OCI-M2 (cell line): ENCODE measurements around the gene LMNA.
"Not testable (repeated sequence)": the region's sequence is repeated elsewhere in the genome, so short reads cannot be mapped to it uniquely, and the experiment has no call there.

ENCODE experiments used
- DNase-seq: peaks from one replicate; lab custom pipeline; 2025; ENCODE audit not compliant: unreplicated experiment; lab: John Stamatoyannopoulos, UW

LMNA gene

DNA sequence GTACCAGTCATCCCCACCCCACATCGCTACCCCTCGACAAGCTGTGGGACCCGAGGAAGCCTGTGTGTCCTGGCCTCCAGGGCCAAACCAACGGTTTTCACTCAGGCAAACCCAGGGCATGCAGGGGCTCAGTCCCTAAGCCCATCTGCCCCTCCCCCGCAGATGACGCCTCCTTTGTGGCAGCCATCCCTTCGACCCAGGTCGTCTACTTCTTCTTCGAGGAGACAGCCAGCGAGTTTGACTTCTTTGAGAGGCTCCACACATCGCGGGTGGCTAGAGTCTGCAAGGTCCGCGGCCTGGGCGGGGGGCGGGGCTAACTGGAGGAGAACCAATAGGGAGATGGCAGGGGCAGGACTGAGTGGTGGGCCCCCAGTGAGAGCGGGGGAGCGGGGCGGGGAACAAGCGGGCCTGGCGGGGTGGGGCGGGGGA lies 46.2 kb downstream of the LMNA start:
- peak; percentile 23 for DNase-seq

GRCh38 chr1:156162430-156163037 lies 48.0 kb downstream of the LMNA start:
- DNase-seq: no peak

GRCh38 chr1:156163712-156164111 lies 49.2 kb downstream of the LMNA start:
- DNase-seq: no peak

- DNase-seq: no peak
Measured at GRCh38 chr1:156164125-156164831, 49.8 kb downstream of the LMNA start.

DNA sequence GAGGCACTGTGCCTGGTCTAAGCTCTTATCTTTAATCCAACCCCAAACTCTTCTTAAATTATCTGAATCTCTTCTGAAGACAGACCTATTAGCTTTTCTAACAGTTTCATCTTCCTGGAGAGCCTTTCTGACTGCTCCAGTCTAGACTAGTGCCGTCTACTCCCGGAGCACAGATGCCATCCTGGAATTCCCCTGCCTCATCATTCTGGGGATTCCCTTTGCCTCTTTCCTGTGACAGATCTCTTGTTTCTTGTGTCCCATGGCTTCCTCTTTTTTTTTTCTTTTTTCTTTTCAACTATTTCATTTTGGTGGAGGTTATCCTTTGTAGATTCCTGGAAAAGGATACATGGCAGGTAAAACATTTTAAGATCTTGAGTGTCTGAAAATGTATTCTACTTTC lies 50.6 kb downstream of the LMNA start:
- DNase-seq: no peak

DNA sequence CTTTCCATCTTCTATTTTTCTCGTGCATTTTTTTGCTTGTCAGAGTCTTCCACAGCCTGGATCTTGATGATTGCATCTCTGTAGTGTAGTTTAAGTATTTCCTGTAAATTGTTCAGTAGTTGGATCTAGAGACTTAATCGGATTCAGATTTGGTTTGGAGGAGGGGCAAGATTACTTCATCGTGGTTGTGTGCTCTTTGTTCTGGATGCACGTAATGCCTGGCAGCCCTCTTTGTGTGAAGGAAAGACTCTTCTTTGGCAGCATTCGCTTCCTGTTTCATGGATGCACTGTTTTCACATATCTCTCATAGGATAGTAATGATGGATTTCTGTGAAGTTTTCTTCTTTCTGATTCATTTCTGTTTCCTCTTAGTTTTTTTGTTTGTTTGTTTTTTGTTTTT lies 53.0 kb downstream of the LMNA start:
- DNase-seq: no peak

DNA sequence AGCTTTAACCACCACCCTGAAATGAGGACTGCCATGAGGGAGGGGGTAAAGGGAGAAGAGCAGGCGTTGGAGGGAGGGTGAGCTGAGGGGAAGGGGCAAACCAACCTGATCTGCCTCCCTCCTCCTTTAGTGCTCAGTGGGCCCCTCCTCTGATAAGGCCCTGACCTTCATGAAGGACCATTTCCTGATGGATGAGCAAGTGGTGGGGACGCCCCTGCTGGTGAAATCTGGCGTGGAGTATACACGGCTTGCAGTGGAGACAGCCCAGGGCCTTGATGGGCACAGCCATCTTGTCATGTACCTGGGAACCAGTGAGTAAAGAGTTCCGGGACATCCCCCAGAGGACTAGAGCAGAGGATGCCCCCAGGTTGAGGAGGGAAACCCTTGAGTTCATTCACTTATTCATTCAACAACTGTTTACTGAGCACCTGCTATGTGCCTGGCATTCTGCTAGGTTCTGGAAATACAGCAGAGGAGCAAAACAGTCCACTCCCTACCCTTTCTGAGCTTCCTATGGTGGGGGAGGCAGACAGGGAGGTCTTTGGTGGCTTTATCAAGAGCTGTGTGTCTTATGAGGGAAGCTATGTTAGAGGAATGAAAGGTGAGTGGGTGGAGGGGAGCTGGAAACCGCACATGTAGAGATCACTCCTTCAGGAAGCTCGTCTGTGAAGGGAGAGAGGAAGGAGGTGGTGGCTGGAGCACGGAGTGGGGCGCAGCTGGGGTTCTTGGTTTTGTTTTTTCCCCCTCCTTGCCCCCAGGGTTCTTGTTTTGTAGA lies 58.4 kb downstream of the LMNA start:
- no peak for DNase-seq

DNA sequence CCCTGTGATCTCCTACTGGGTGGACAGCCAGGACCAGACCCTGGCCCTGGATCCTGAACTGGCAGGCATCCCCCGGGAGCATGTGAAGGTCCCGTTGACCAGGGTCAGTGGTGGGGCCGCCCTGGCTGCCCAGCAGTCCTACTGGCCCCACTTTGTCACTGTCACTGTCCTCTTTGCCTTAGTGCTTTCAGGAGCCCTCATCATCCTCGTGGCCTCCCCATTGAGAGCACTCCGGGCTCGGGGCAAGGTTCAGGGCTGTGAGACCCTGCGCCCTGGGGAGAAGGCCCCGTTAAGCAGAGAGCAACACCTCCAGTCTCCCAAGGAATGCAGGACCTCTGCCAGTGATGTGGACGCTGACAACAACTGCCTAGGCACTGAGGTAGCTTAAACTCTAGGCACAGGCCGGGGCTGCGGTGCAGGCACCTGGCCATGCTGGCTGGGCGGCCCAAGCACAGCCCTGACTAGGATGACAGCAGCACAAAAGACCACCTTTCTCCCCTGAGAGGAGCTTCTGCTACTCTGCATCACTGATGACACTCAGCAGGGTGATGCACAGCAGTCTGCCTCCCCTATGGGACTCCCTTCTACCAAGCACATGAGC lies 62.2 kb downstream of the LMNA start:
- DNase-seq: no peak

DNA sequence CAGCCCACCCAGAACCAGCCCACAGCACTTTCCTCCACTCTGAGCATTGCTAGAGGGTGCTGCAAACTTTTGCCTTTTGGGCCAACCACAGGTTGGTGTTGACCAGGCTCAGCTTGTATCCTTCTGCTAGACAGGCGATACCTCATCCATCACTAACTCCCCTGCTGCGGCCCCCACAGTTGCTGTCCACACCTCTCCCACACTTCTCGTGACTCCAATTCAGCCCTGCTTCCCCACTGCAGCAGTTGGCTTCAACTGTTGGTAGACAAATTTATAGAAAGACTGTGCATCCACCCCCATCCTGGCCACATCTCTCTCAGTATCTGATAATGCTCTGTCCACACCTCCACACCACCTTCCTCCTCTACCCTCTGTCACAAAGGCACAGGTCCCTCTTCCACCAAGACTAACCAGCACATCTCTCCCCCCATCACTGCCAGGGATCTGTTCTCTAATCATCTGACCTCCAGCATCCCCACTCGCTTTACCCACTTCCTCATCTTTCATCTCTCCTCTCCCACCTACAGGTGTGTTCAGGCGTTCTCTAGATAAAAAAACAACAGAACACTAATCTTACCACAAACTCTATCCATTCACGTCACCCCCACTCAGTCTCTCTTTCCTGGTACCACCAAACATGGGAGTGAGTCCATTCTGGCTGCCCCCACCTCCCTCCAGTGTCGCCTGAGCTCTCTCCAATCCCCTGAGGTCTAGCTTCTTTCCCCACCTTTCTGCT lies 63.6 kb downstream of the LMNA start:
- no peak for DNase-seq

DNA sequence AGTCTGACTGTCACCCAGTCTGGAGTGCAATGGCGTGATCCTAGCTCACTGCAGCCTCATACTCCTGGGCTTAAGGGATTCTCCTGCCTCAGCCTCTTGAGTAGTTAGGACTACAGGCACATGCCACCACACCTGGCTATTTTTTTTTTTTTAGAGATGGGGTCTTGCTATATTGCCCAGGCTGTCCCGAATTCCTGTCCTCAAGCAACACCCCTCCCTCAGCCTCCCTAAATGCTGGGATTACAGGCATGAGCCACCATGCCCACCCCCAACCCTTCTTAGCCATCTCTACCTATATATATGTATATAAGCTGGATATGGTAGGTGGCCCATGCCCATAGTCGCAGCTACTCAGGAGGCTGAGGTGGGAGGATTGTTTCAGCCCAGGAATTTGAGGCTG lies 66.0 kb downstream of the LMNA start:
- DNase-seq: no peak

GRCh38 chr1:156181391-156181924 lies 66.9 kb downstream of the LMNA start:
- DNase-seq: not testable (repeated sequence)

DNA sequence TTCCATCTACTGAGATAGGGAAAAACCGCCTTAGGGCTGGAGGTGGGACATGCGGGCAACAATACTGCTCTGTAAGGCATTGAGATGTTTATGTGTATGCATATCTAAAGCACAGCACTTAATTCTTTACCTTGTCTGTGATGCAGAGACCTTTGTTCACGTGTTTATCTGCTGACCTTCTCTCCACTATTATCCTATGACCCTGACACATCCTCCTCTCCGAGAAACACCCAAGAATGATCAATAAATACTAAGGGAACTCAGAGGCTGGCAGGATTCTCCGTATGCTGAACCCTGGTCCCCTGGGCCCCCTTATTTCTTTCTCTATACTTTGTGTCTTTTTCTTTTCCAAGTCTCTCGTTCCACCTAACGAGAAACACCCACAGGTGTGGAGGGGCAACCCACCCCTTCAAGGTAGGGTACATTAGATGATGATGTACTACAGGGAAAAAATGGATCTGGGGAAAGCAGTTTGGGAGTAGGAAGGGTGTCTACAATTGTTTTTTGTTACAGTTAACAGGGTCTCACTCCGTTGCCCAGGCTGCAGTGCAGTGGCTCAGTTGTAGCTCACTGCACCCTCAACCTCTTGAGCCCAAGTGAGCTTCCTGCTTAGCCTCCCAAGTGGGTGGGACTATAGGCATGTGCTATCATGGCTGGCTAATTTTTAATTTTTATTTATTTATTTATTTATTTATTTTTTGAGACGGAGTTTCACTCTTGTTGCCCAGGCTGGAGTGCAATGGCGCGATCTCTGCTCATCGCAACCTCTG lies 67.7 kb downstream of the LMNA start:
- not testable (repeated sequence) for DNase-seq

DNA sequence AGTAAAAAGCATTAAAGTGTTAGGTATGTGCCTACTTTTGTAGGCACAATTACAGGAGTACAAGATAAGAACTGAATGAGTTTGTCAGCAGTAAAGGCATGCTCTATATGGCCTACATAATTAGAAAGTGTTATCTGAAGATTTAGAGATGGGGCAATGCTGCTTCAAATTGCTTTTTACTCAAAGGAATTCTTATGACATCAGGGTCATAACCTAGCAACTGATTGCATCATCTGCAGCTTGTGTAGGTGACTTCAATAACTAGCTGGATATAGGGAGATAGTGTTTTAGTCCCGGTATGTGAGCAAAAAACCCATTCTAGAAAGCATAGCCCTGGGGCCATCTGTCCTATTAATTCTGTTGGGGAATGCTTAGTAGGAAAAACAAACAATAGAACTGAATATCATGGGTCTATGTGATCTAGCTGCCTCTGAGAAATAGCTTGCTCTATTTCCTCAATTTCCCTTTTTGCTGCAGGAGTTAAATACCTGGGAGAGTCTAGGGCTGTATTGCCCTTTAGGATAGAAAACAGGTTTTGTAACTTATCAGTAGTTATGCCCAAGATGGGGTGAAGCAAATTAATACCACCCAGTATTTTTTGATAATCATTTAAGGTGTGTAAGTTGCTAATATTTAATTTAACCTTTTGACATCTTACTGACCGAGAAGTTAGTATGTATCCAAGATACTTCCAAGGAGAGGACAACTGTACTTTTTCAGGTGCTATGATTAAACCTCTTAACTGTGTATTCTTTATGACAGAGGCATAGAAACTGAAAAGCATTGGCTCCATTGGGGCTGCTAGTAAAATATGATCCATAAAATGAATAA lies 72.1 kb downstream of the LMNA start:
- DNase-seq: not testable (repeated sequence)
